Measurements from ENCODE around the gene BBS1.

BBS1 gene

DNA sequence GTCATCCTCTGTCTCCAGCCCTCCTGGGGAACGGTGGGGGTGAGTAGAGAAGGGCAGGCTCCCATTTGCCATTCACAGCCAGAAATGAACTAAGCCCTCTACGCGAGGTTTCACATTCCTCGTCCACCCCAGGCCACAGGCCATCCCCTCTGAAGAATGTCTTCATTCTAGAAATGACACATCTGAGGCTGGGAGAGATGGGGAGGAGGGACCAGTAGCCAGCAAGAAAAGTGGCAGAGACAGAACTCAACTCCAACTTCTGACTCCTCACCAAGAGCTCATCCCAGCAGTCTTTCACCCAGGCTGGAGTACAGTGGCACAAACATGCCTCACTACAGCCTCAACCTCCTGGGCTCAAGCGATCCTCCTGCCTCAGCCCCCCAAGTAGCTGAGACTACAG, 54.5 kb downstream of the BBS1 start:
- no peaks in the 10 kb centered on the region for H3F3A ChIP-seq (ENCODE audit: low read depth)
- no peak overlapping the region for H2AFZ ChIP-seq (ENCODE audit: low read length)
- H4K20me1 ChIP-seq (ENCODE audit: insufficient read depth, low read length, poor library complexity, severe bottlenecking), result no peaks in the 10 kb centered on the region
- H3K27me3 ChIP-seq (ENCODE audit: insufficient read depth, low read length, poor library complexity, severe bottlenecking), result no peaks in the 10 kb centered on the region
- H3K9ac ChIP-seq (ENCODE audit: low read depth, low read length, poor library complexity, severe bottlenecking), result no peak overlapping the region
- H3K9me2 ChIP-seq (replicated peaks; ENCODE audit: low read depth, low read length), result no peaks in the 10 kb centered on the region
- no peaks in the 10 kb centered on the region for H3K9me3 ChIP-seq (ENCODE audit: insufficient read depth, low read depth, low read length)
- TF ChIP-seq CTCF (conservative IDR thresholded peaks at IDR 0.05; ENCODE audit: low read length) (no peak), EZH2phosphoT487 (IDR thresholded peaks at IDR 0.05; ENCODE audit: borderline replicate concordance) (no peak)
- H3K4me3 ChIP-seq (ENCODE audit: low read length, poor library complexity, severe bottlenecking), result no peak overlapping the region
- no peaks in the 10 kb centered on the region for H3K36me3 ChIP-seq (ENCODE audit: insufficient read depth, low read length)
- H3K4me1 ChIP-seq (ENCODE audit: insufficient read depth, low read length, poor library complexity, severe bottlenecking), result peaks cover 2% of the 10 kb centered on the region
- H3K4me2 ChIP-seq (ENCODE audit: low read depth, low read length, poor library complexity, severe bottlenecking), result no peak overlapping the region
- H3K79me2 ChIP-seq (ENCODE audit: insufficient read depth, low read length), result no peaks in the 10 kb centered on the region

DNA sequence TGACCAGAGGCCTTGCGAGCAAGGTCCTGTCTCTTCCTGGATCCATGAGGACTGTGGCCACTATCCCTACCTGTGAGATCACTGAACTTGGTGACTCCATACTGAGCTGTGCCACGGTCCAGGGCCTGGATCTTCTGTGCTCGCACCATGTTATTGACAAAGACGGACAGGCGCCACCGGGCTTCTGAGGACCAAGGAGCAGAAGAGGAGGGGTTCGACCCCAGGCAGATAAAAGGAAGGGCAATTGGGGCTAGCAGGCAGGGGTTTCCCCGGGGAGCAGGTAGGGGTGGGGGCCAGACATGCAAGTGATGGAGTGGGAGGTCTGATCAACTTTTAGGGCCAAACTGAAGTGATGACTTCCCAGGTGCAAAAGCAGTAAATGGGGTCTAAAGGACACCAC, 55.8 kb downstream of the BBS1 start:
- H3K9me2 ChIP-seq (replicated peaks; ENCODE audit: low read depth, low read length), result no peaks in the 10 kb centered on the region
- H3K79me2 ChIP-seq (ENCODE audit: insufficient read depth, low read length), result no peaks in the 10 kb centered on the region
- H3K36me3 ChIP-seq (ENCODE audit: insufficient read depth, low read length), result no peaks in the 10 kb centered on the region
- no peaks in the 10 kb centered on the region for H4K20me1 ChIP-seq (ENCODE audit: insufficient read depth, low read length, poor library complexity, severe bottlenecking)
- no peak for TF ChIP-seq CTCF (conservative IDR thresholded peaks at IDR 0.05; ENCODE audit: low read length)
- TF ChIP-seq EZH2phosphoT487 (IDR thresholded peaks at IDR 0.05; ENCODE audit: borderline replicate concordance), result no peak
- H3F3A ChIP-seq (ENCODE audit: low read depth), result no peaks in the 10 kb centered on the region
- H3K9me3 ChIP-seq (ENCODE audit: insufficient read depth, low read depth, low read length), result no peaks in the 10 kb centered on the region
- no peak overlapping the region for H3K9ac ChIP-seq (ENCODE audit: low read depth, low read length, poor library complexity, severe bottlenecking)
- no peaks in the 10 kb centered on the region for H3K27me3 ChIP-seq (ENCODE audit: insufficient read depth, low read length, poor library complexity, severe bottlenecking)
- H3K4me2 ChIP-seq (ENCODE audit: low read depth, low read length, poor library complexity, severe bottlenecking), result no peak overlapping the region
- H3K4me1 ChIP-seq (ENCODE audit: insufficient read depth, low read length, poor library complexity, severe bottlenecking), result peaks cover 2% of the 10 kb centered on the region
- no peak overlapping the region for H3K4me3 ChIP-seq (ENCODE audit: low read length, poor library complexity, severe bottlenecking)
- no peak overlapping the region for H2AFZ ChIP-seq (ENCODE audit: low read length)

DNA sequence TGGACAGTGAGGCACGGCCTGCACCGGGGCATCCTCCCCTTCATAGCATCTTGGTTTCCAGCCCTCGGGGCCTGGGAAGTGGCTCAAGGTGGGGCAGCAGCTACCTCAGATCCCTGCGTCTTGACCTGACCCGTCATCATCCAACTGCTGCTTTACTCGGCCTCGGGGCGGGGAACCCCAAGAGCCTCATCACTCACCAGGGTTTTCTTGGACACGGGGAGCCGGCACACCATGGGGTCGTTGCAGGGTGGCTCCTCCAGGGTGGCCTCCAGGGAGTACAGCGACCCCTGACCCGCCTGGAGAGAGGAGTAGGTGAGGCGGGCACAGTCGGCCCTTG, 57.3 kb downstream of the BBS1 start:
- H3K79me2 ChIP-seq (ENCODE audit: insufficient read depth, low read length), result no peaks in the 10 kb centered on the region
- H2AFZ ChIP-seq (ENCODE audit: low read length), result peak overlapping the region; percentile 98; the same call in 1 of the 2 replicates
- peak overlapping the region; percentile 79 for H3K4me3 ChIP-seq (ENCODE audit: low read length, poor library complexity, severe bottlenecking)
- no peaks in the 10 kb centered on the region for H3K36me3 ChIP-seq (ENCODE audit: insufficient read depth, low read length)
- peaks cover 2% of the 10 kb centered on the region for H3K4me1 ChIP-seq (ENCODE audit: insufficient read depth, low read length, poor library complexity, severe bottlenecking)
- TF ChIP-seq CTCF (conservative IDR thresholded peaks at IDR 0.05; ENCODE audit: low read length), result no peak
- TF ChIP-seq EZH2phosphoT487 (IDR thresholded peaks at IDR 0.05; ENCODE audit: borderline replicate concordance), result no peak
- no peaks in the 10 kb centered on the region for H4K20me1 ChIP-seq (ENCODE audit: insufficient read depth, low read length, poor library complexity, severe bottlenecking)
- H3F3A ChIP-seq (ENCODE audit: low read depth), result no peaks in the 10 kb centered on the region
- H3K4me2 ChIP-seq (ENCODE audit: low read depth, low read length, poor library complexity, severe bottlenecking), result peak overlapping the region; percentile 85
- H3K9ac ChIP-seq (ENCODE audit: low read depth, low read length, poor library complexity, severe bottlenecking), result peak overlapping the region; percentile 52
- no peaks in the 10 kb centered on the region for H3K9me2 ChIP-seq (replicated peaks; ENCODE audit: low read depth, low read length)
- no peaks in the 10 kb centered on the region for H3K9me3 ChIP-seq (ENCODE audit: insufficient read depth, low read depth, low read length)
- H3K27me3 ChIP-seq (ENCODE audit: insufficient read depth, low read length, poor library complexity, severe bottlenecking), result no peaks in the 10 kb centered on the region
